NT2/D1 (cell line): ENCODE data around the gene ATXN1.

Source experiments
- SUZ12 ChIP-seq: IDR thresholded peaks from 2 replicates; pipeline ENCODE4 v1.6.1; 2011; ENCODE audit not compliant: insufficient read length, insufficient read depth; ENCODE audit errors: extremely low read depth
- YY1 ChIP-seq: IDR thresholded peaks from 2 replicates; pipeline ENCODE4 v1.6.1; 2011; ENCODE audit not compliant: insufficient read length, insufficient read depth
- ZNF274 ChIP-seq: IDR thresholded peaks from 2 replicates; pipeline ENCODE4 v1.6.1; 2011; ENCODE audit warnings: mild to moderate bottlenecking, low read depth, low read length

DNA sequence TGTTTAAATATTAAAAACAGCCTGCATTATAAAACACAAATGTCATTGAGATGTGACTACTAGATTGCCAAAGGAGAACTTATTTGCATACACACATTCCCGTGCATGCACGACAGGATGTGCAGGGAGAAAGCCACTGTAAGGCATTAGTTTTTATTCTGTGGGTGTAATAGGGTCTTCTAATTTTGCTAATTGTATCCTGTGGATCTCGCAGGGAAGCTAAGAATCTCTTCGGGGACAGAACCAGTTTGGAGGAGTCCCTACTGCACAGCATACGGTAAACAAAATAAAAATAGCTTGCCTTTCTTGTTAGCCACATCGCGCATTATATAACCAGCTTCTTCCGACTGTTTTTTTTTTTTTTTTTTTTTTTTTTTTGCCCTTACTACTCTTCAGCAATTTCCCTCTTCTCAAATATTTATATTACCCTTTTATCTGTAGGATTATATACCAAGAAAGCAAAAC lies 2.0 kb downstream of the ATXN1 start:
- no peak for TF ChIP-seq YY1
- TF ChIP-seq SUZ12: no peak
- TF ChIP-seq ZNF274: no peak
